ENCODE measurements around the gene CST6.

GRCh38 chr11:65968600-65969482 lies 43.0 kb upstream of the CST6 start:
- no peak for TF ChIP-seq POLR2A (IDR thresholded peaks at IDR 0.05; ENCODE audit: low read depth, low read length)
- TF ChIP-seq CTCF (IDR thresholded peaks at IDR 0.05; ENCODE audit: extremely low read depth in 1 of 2, insufficient read depth in 1 of 2, low read depth in 1 of 2, low read length in 2 of 2) = no peak
- no peak for TF ChIP-seq EZH2 (IDR thresholded peaks at IDR 0.05; ENCODE audit: borderline replicate concordance, low read depth, low read length, severe bottlenecking)
- no peak for TF ChIP-seq POLR2AphosphoS5 (IDR thresholded peaks at IDR 0.05; ENCODE audit: insufficient read depth, low read depth, low read length)
- TF ChIP-seq GATA2 (IDR thresholded peaks at IDR 0.05; ENCODE audit: insufficient read depth, insufficient read length, low read depth, low read length) = no peak
- TF ChIP-seq FOS (IDR thresholded peaks at IDR 0.05; ENCODE audit: borderline replicate concordance, insufficient read depth, low read length) = no peak
- TF ChIP-seq MYC (IDR thresholded peaks at IDR 0.05; ENCODE audit: low read depth, low read length) = no peak
- TF ChIP-seq JUN (IDR thresholded peaks at IDR 0.05; ENCODE audit: borderline replicate concordance, insufficient read depth, insufficient read length, low read depth) = no peak
